GM12878 (cell line): ENCODE results near the gene GRAMD1B.

Experiments
- POLR2AphosphoS5 ChIP-seq: IDR thresholded peaks from 2 replicates; pipeline ENCODE4 v1.6.1; 2011; ENCODE audit warnings: mild to moderate bottlenecking, low read length, inconsistent platforms
- ZNF274 ChIP-seq: IDR thresholded peaks from one replicate; pipeline ENCODE4 v1.8.0; 2011; ENCODE audit not compliant: insufficient read length, insufficient read depth
- TF ChIP-seq, protein P1 (sequence below): IDR thresholded peaks from 2 replicates; pipeline ENCODE4 v1.6.1; 2012; ENCODE audit warnings: mild to moderate bottlenecking, low read depth, low read length

DNA sequence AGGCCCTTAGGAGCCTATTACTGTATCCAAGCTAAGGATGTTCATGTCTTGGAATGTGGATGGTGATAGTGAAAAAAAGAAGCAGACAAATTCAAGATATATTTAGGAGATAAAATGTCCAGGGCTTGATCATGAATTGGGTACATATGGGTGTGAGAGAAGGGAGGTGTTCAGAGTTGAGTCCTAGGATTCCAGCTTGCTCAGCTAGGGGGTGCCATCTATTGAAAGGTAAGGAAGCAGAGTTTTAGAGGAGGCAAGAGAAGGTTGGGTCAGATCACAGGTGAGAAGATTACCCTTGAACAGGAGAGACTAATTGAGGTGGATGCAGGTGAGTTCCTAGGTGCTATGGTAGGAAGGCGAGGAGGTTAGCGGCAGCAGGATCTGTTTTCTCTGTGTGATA lies 60.5 kb downstream of the GRAMD1B start:
- TF ChIP-seq ZNF274 (no peak), POLR2AphosphoS5 (no peak)
- TF ChIP-seq, protein P1, sequence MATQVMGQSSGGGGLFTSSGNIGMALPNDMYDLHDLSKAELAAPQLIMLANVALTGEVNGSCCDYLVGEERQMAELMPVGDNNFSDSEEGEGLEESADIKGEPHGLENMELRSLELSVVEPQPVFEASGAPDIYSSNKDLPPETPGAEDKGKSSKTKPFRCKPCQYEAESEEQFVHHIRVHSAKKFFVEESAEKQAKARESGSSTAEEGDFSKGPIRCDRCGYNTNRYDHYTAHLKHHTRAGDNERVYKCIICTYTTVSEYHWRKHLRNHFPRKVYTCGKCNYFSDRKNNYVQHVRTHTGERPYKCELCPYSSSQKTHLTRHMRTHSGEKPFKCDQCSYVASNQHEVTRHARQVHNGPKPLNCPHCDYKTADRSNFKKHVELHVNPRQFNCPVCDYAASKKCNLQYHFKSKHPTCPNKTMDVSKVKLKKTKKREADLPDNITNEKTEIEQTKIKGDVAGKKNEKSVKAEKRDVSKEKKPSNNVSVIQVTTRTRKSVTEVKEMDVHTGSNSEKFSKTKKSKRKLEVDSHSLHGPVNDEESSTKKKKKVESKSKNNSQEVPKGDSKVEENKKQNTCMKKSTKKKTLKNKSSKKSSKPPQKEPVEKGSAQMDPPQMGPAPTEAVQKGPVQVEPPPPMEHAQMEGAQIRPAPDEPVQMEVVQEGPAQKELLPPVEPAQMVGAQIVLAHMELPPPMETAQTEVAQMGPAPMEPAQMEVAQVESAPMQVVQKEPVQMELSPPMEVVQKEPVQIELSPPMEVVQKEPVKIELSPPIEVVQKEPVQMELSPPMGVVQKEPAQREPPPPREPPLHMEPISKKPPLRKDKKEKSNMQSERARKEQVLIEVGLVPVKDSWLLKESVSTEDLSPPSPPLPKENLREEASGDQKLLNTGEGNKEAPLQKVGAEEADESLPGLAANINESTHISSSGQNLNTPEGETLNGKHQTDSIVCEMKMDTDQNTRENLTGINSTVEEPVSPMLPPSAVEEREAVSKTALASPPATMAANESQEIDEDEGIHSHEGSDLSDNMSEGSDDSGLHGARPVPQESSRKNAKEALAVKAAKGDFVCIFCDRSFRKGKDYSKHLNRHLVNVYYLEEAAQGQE = no peak
